Hepatocyte (in vitro differentiated cells): Measurements from ENCODE around the gene NRN1L. TPM values are rescaled to one million over a fixed set of nuclear protein-coding genes. Genes with fewer than 3 reads are reported as not detected.

Experiments
- DNase-seq: peaks from one replicate; pipeline ENCODE4 v3.0.0-alpha.2; 2016; ENCODE audit warnings: low spot score
- H2AFZ ChIP-seq: fragments of 200-600 bp; sonication (generic); 2 replicates; pipeline ENCODE4 v1.6.0; 2016; ENCODE audit warnings: antibody characterized with exemption, mild to moderate bottlenecking
- H3K27ac ChIP-seq: fragments of 200-600 bp; sonication (generic); 2 replicates; pipeline ENCODE4 v1.5.1; 2016; ENCODE audit warnings: mild to moderate bottlenecking
- H3K27me3 ChIP-seq: fragments of 200-600 bp; sonication (generic); 2 replicates; pipeline ENCODE4 v1.6.1; 2016
- H3K36me3 ChIP-seq: fragments of 200-600 bp; sonication (generic); replicated peaks from 2 replicates; pipeline ENCODE4 v1.5.1; 2016; ENCODE audit warnings: low read depth; ENCODE audit not compliant: insufficient read depth
- H3K4me1 ChIP-seq: fragments of 200-600 bp; sonication (generic); 2 replicates; pipeline ENCODE4 v1.5.1; 2016; ENCODE audit warnings: mild to moderate bottlenecking, moderate library complexity; ENCODE audit not compliant: insufficient read depth
- H3K4me2 ChIP-seq: fragments of 200-600 bp; sonication (generic); 2 replicates; pipeline ENCODE4 v1.6.0; 2016
- H3K4me3 ChIP-seq: fragments of 200-600 bp; sonication (generic); 2 replicates; pipeline ENCODE4 v1.5.1; 2016; ENCODE audit warnings: mild to moderate bottlenecking
- H3K79me2 ChIP-seq: fragments of 200-600 bp; sonication (generic); 2 replicates; pipeline ENCODE4 v1.6.0; 2017; ENCODE audit warnings: mild to moderate bottlenecking
- H3K9me2 ChIP-seq: fragments of 200-600 bp; sonication (generic); replicated peaks from 2 replicates; pipeline ENCODE4 v1.6.0; 2017; ENCODE audit warnings: mild to moderate bottlenecking; ENCODE audit not compliant: insufficient read depth
- H3K9me3 ChIP-seq: fragments of 200-600 bp; sonication (generic); 2 replicates; pipeline ENCODE4 v1.5.1; 2016; ENCODE audit warnings: low read depth, mild to moderate bottlenecking
- H4K20me1 ChIP-seq: fragments of 200-600 bp; sonication (generic); 2 replicates; pipeline ENCODE4 v1.6.0; 2016; ENCODE audit warnings: mild to moderate bottlenecking; ENCODE audit not compliant: insufficient read depth, poor library complexity, severe bottlenecking
- CTCF ChIP-seq: fragments of 200-600 bp; sonication (generic); IDR thresholded peaks from 2 replicates; pipeline ENCODE4 v1.5.1; 2016; ENCODE audit warnings: antibody characterized with exemption, mild to moderate bottlenecking; ENCODE audit not compliant: poor library complexity
- EZH2 ChIP-seq: fragments of 200-600 bp; sonication (generic); IDR thresholded peaks from 2 replicates; pipeline ENCODE4 v1.6.1; 2016; ENCODE audit warnings: antibody characterized with exemption, mild to moderate bottlenecking, borderline replicate concordance
- EZH2phosphoT487 ChIP-seq: fragments of 200-600 bp; sonication (generic); IDR thresholded peaks from one replicate; pipeline ENCODE4 v1.6.1; 2018; ENCODE audit warnings: antibody characterized with exemption, mild to moderate bottlenecking, low read depth, moderate library complexity; ENCODE audit not compliant: unreplicated experiment, severe bottlenecking
- WGBS: methylation state at CpG from one replicate; pipeline ENCODE4 v1.1.6; 2016; ENCODE audit warnings: low lambda C conversion rate; ENCODE audit errors: missing lambda C conversion rate; 5-methylcytosine and 5-hydroxymethylcytosine counted together
- polyA plus RNA-seq: library from polyadenylated mRNA; unstranded; fragments of >200 nt; fragmentation: Nextera tagmentation; extraction: Ambion mirVana; gene quantifications from 2 replicates; pipeline ENCODE4 v1.2.1, GENCODE V29; 2016
- total RNA-seq: library from RNA; depleted of rRNA; stranded (reverse); fragments of >200 nt; gene quantifications from 2 replicates; pipeline ENCODE4 v1.2.3, GENCODE V29; 2014

The NRN1L gene
- total and polyA plus RNA-seq, 2 experiments from 2014 or later, result 0.73 TPM; not detected in 1

GRCh38 chr16:67926181-67926750 is 41.6 kb downstream of the NRN1L start:
- DNase-seq, result no peak
- WGBS, result 71% methylated on average over 13 of the region's 13 CpGs
- H4K20me1 ChIP-seq, result peaks cover 20% of the 10 kb centered on the region

DNA sequence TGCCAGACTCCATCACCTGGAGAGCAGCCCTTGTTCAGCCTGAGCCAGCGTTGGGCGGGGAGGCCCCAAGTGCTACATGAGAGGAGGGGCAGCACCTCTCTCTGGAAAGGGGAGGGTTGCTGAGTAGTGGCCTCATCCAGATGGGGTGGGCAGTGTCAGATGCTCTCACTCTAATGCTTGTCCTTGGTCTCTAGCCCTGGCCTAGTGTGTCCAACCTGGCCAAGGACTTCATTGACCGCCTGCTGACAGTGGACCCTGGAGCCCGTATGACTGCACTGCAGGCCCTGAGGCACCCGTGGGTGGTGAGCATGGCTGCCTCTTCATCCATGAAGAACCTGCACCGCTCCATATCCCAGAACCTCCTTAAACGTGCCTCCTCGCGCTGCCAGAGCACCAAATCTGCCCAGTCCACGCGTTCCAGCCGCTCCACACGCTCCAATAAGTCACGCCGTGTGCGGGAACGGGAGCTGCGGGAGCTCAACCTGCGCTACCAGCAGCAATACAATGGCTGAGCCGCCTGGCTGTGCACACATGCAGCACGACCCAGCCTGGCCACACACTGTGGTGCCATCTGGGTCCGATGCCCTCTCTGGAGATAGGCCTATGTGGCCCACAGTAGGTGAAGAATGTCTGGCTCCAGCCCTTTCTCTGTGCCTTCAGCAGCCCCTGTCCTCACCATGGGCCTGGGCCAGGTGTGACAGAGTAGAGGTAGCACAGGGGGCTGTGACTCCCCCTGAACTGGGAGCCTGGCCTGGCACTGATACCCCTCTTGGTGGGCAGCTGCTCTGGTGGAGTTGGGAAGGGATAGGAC is 42.7 kb downstream of the NRN1L start:
- TF ChIP-seq CTCF, result no peak
- TF ChIP-seq EZH2phosphoT487, result no peak
- no peak for TF ChIP-seq EZH2
- 95% methylated on average over 22 of the region's 22 CpGs for WGBS

More at GRCh38 chr16:67926181-67926750, 41.6 kb downstream of the NRN1L start:
- H3K36me3 ChIP-seq, result no peaks in the 10 kb centered on the region
- no peak overlapping the region for H3K4me3 ChIP-seq
- no peaks in the 10 kb centered on the region for H3K9me3 ChIP-seq
- H3K79me2 ChIP-seq, result peaks cover 10% of the 10 kb centered on the region
- H3K4me2 ChIP-seq, result no peak overlapping the region
- TF ChIP-seq EZH2phosphoT487, result no peak
- no peaks in the 10 kb centered on the region for H3K9me2 ChIP-seq
- H2AFZ ChIP-seq, result no peak overlapping the region
- H3K27ac ChIP-seq, result no peak overlapping the region
- no peaks in the 10 kb centered on the region for H3K27me3 ChIP-seq
- no peaks in the 10 kb centered on the region for H3K4me1 ChIP-seq

GRCh38 chr16:67928147-67928546 is 43.5 kb downstream of the NRN1L start:
- TF ChIP-seq CTCF, result no peak
- TF ChIP-seq EZH2, result no peak
- TF ChIP-seq EZH2phosphoT487, result no peak
- Histone ChIP-seq H3K79me2 (no peaks in the 10 kb centered on the region), H4K20me1 (peaks cover 10% of the 10 kb centered on the region), H3K4me1 (no peaks in the 10 kb centered on the region), H3K4me2 (no peak overlapping the region), H3K27ac (no peak overlapping the region), H3K36me3 (no peaks in the 10 kb centered on the region), H3K27me3 (no peaks in the 10 kb centered on the region), H3K4me3 (no peak overlapping the region), H3K9me2 (no peaks in the 10 kb centered on the region), H2AFZ (no peak overlapping the region), H3K9me3 (no peaks in the 10 kb centered on the region)
- DNase-seq, result no peak
- 88% methylated on average over 7 of the region's 7 CpGs for WGBS

More for the DNA sequence above, 42.7 kb downstream of the NRN1L start:
- Histone ChIP-seq H3K9me2 (no peaks in the 10 kb centered on the region), H3K27me3 (no peaks in the 10 kb centered on the region), H4K20me1 (peaks cover 16% of the 10 kb centered on the region), H3K9me3 (no peaks in the 10 kb centered on the region), H2AFZ (no peak overlapping the region), H3K27ac (no peak overlapping the region), H3K4me1 (no peaks in the 10 kb centered on the region), H3K4me2 (no peak overlapping the region), H3K36me3 (no peaks in the 10 kb centered on the region), H3K4me3 (no peak overlapping the region), H3K79me2 (peaks cover 4% of the 10 kb centered on the region)
- no peak for DNase-seq

- no peaks in the 10 kb centered on the region for H3K9me3 ChIP-seq
- H3K4me3 ChIP-seq, result no peak overlapping the region
- no peaks in the 10 kb centered on the region for H3K79me2 ChIP-seq
- peaks cover 6% of the 10 kb centered on the region for H4K20me1 ChIP-seq
- H3K36me3 ChIP-seq, result no peaks in the 10 kb centered on the region
- no peaks in the 10 kb centered on the region for H3K4me1 ChIP-seq
- WGBS, result 55% methylated on average over 14 of the region's 16 CpGs
- no peak overlapping the region for H3K4me2 ChIP-seq
- no peaks in the 10 kb centered on the region for H3K27me3 ChIP-seq
- H3K9me2 ChIP-seq, result no peaks in the 10 kb centered on the region
- DNase-seq, result peak; percentile 80
- H3K27ac ChIP-seq, result no peak overlapping the region
- TF ChIP-seq CTCF (peak; percentile 78), EZH2phosphoT487 (no peak)
- H2AFZ ChIP-seq, result no peak overlapping the region
Observed at GRCh38 chr16:67928561-67929364, 44.1 kb downstream of the NRN1L start.
